GM20000 (cell line): ENCODE measurements around the gene CYP2W1.

Experiments used
- DNase-seq: peaks from one replicate; pipeline ENCODE4 v3.0.0; 2012; ENCODE audit warnings: low spot score
- TF ChIP-seq, protein P1 (sequence below): IDR thresholded peaks from 2 replicates; pipeline ENCODE4 v1.5.1; 2012; ENCODE audit warnings: mild to moderate bottlenecking, control low read depth; ENCODE audit errors: extremely low read depth, missing control alignments

Gene CYP2W1

DNA sequence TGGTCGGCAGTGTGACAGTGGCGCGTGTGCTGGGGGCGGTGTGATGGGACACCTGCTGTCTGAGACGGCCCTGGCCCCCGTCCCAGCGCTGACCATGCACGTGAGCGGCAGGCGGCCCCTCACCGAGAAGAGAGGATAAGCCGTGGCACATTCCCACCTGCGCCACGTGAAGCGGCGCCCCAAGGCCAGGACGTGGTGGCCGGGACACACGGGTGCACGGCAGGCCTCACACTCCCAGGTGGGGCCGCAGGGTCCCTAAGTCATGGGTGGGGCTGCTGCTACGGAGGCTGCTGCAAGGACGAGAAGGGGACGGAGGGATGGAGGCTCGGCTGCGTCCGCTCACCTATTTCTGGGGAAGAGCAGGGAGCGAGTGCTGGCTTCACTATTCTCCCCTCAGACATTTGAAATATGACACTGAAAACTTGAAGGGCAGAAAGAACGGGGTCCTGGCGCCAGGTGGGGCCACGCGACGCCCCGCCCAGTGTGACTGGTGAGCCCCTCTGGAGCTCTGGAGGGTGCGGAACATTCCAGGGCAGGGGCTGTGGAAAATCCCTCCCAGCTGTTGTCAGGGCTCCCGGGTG is 7.5 kb downstream of the CYP2W1 start:
- TF ChIP-seq, protein P1, sequence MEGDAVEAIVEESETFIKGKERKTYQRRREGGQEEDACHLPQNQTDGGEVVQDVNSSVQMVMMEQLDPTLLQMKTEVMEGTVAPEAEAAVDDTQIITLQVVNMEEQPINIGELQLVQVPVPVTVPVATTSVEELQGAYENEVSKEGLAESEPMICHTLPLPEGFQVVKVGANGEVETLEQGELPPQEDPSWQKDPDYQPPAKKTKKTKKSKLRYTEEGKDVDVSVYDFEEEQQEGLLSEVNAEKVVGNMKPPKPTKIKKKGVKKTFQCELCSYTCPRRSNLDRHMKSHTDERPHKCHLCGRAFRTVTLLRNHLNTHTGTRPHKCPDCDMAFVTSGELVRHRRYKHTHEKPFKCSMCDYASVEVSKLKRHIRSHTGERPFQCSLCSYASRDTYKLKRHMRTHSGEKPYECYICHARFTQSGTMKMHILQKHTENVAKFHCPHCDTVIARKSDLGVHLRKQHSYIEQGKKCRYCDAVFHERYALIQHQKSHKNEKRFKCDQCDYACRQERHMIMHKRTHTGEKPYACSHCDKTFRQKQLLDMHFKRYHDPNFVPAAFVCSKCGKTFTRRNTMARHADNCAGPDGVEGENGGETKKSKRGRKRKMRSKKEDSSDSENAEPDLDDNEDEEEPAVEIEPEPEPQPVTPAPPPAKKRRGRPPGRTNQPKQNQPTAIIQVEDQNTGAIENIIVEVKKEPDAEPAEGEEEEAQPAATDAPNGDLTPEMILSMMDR: no peak
- DNase-seq: no peak

DNA sequence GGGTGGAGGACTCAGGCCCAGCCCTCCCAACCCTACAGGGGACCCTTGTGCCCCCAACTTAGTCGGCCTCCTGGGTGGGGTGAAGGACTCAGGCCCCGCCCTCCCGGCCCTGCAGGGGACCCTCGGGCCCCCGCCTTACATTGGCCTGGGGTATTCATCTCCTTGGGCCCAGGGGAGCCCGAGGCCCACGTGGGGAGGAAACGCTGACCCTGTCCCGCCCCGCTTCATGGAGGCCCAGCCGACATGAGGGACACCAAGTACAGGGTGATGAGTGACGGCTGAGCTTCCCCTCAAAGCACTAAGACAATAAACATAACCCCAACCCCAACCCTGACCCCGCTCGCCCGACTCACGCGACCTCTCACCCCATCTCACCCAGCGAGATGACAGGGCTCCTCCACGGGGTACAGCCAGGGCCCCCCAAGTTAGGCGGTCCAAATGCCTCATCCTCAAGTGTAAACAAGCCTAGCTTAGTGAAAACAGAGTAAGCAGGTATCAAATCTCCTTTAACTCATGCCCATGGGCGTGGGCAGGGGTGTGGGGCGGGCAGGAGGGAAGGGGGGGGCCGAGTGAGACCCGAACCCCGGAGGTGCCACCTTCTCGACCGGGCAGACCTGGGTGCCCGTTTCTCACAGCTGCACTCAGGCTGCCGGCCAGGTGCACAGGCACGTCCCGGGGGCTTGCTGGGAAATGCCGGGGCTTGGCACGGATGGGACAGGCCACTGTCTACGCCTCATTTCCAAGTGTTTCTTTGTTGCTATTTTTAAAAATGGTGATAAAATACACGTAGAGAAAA is 8.2 kb downstream of the CYP2W1 start:
- no peak for DNase-seq
- TF ChIP-seq, protein P1: no peak

GRCh38 chr7:991729-992656 is 9.0 kb downstream of the CYP2W1 start:
- TF ChIP-seq, protein P1: no peak
- DNase-seq: no peak

- DNase-seq: peak; percentile 93
- TF ChIP-seq, protein P1: peak; percentile 100
Observed at GRCh38 chr7:992709-993607, 10.0 kb downstream of the CYP2W1 start.

GRCh38 chr7:994592-995308 is 11.8 kb downstream of the CYP2W1 start:
- DNase-seq: no peak
- TF ChIP-seq, protein P1: no peak

DNA sequence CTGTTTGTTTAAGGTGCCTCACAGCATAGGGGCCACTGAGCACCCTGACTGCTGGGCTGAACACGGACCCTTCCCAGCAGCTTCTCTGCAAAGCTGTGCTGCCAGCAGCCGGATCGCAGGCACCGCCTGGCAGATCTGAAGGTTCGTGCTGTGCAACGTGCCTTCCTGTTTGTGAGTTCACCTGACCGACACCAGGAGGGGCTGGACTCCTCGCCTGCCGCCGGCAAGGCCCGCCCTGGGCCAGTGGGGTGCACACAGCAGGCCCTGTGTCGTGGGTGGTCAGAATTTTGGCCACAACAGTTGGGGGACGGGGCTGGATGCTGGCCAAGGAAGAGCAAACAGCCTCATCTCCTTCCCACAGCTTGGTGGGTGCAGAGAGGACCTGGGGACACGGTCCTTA is 12.6 kb downstream of the CYP2W1 start:
- no peak for DNase-seq
- TF ChIP-seq, protein P1: no peak
